ENCODE measurements around the gene BUD23.

- TF ChIP-seq CTCF (IDR thresholded peaks at IDR 0.05) (no peak), POLR2A (IDR thresholded peaks at IDR 0.05) (no peak)
These were observed 12.1 kb upstream of the BUD23 start for GRCh38 chr7:73671322-73671661.

Measured in heart left ventricle (tissue), 13 donors.